ENCODE data around the gene LCN15. TPM values are rescaled to one million over a fixed set of nuclear protein-coding genes. Genes with fewer than 3 reads are reported as not detected.

LCN15 gene
- polyA plus RNA-seq, 1 donor from 2014 or later, result not detected

DNA sequence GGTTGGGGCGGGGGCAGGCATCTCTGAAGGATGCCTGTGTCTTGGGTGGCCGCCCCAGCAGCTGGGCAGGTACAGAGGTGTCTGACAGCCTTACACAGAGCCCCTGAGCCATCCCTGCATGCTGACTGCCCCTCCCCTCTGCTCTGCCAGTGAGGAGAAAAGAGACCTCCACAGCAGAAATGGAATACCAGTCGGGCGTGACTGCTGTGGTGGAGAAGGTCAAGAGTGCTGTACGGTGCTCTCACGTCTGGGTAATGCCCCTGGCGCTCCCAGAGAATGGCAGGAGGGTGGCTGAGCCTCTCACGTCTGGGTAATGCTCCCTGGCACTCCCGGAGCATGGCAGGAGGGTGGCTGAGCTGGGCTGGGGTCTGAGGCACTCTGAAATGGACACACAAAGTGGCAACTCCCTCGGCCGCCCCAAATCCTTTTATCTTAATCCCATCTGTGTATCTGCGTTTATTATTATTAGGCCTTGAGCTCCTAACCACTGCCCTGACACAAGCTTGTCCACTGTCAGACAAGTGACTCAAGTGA lies 41.0 kb upstream of the LCN15 start:
- Histone ChIP-seq H3K9me2 (ENCODE audit: insufficient read depth, low read length) (no peaks in the 10 kb centered on the region), H3K79me2 (replicated peaks; ENCODE audit: insufficient read depth, low read length) (peaks cover 18% of the 10 kb centered on the region), H3K4me3 (ENCODE audit: low read length) (no peak overlapping the region), H3K9me3 (ENCODE audit: low read length) (no peaks in the 10 kb centered on the region), H3K27me3 (ENCODE audit: insufficient read depth, low read depth, low read length) (no peaks in the 10 kb centered on the region), H3K27ac (ENCODE audit: low read length) (no peak overlapping the region), H3K36me3 (ENCODE audit: insufficient read depth, low read length) (no peaks in the 10 kb centered on the region), H4K20me1 (ENCODE audit: insufficient read depth) (no peaks in the 10 kb centered on the region), H3K9ac (ENCODE audit: low read length) (no peak overlapping the region), H2AFZ (ENCODE audit: low read depth, low read length) (no peak overlapping the region), H3F3A (ENCODE audit: insufficient read depth, low read length, poor library complexity, severe bottlenecking) (no peaks in the 10 kb centered on the region), H3K4me2 (ENCODE audit: low read length) (no peak overlapping the region)
- TF ChIP-seq POLR2AphosphoS5 (IDR thresholded peaks at IDR 0.05), result no peak
- TF ChIP-seq TAF1 (IDR thresholded peaks at IDR 0.05; ENCODE audit: low read depth), result no peak
- no peak for TF ChIP-seq EP300 (conservative IDR thresholded peaks at IDR 0.05; ENCODE audit: poor library complexity, severe bottlenecking)

DNA sequence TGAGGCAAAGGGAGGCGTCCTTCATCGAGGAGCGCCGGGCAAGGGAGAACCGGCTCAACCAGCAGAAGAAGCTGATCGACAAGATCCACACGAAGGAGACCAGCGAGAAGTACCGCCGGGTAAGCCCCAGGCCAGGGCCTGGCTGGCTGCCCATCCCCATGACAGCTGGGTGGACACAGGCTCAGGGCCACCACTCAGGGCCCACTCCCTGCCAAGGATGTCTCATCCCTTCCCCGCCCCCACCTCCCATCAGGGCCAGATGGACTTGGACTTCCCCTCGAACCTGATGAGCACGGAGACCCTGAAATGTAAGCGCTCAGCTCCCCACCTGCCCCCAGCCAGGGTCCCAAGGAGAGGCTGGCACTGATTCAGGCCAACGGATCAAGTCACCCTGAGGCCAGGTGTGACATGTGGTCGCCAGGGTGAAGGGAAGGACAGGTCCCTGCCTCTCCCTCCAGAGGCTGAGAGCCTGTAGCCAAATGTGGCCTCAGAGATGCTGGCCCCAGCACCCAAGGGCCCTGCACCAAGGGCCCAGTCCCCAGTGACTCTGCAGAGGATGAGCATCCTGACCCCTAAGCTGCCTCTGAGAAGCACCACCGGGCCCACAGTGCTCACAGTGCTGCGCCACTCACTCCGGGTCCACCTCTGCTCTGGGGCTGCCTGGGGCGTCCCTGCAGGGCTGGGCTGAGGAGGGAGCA lies 40.3 kb upstream of the LCN15 start:
- no peak overlapping the region for H3K4me3 ChIP-seq (ENCODE audit: low read length)
- TF ChIP-seq, protein P1, sequence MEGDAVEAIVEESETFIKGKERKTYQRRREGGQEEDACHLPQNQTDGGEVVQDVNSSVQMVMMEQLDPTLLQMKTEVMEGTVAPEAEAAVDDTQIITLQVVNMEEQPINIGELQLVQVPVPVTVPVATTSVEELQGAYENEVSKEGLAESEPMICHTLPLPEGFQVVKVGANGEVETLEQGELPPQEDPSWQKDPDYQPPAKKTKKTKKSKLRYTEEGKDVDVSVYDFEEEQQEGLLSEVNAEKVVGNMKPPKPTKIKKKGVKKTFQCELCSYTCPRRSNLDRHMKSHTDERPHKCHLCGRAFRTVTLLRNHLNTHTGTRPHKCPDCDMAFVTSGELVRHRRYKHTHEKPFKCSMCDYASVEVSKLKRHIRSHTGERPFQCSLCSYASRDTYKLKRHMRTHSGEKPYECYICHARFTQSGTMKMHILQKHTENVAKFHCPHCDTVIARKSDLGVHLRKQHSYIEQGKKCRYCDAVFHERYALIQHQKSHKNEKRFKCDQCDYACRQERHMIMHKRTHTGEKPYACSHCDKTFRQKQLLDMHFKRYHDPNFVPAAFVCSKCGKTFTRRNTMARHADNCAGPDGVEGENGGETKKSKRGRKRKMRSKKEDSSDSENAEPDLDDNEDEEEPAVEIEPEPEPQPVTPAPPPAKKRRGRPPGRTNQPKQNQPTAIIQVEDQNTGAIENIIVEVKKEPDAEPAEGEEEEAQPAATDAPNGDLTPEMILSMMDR (IDR thresholded peaks at IDR 0.05; ENCODE audit: poor library complexity, severe bottlenecking), result no peak
- TF ChIP-seq SMC3 (conservative IDR thresholded peaks at IDR 0.05; ENCODE audit: poor library complexity), result no peak
- no peak for TF ChIP-seq POLR2AphosphoS5 (IDR thresholded peaks at IDR 0.05)
- no peak for TF ChIP-seq EZH2 (IDR thresholded peaks at IDR 0.05; ENCODE audit: borderline replicate concordance, insufficient read depth, low read length, poor library complexity, severe bottlenecking)
- no peak for TF ChIP-seq TAF1 (IDR thresholded peaks at IDR 0.05; ENCODE audit: low read depth)
- TF ChIP-seq RAD21 (conservative IDR thresholded peaks at IDR 0.05), result no peak
- TF ChIP-seq, protein P2, sequence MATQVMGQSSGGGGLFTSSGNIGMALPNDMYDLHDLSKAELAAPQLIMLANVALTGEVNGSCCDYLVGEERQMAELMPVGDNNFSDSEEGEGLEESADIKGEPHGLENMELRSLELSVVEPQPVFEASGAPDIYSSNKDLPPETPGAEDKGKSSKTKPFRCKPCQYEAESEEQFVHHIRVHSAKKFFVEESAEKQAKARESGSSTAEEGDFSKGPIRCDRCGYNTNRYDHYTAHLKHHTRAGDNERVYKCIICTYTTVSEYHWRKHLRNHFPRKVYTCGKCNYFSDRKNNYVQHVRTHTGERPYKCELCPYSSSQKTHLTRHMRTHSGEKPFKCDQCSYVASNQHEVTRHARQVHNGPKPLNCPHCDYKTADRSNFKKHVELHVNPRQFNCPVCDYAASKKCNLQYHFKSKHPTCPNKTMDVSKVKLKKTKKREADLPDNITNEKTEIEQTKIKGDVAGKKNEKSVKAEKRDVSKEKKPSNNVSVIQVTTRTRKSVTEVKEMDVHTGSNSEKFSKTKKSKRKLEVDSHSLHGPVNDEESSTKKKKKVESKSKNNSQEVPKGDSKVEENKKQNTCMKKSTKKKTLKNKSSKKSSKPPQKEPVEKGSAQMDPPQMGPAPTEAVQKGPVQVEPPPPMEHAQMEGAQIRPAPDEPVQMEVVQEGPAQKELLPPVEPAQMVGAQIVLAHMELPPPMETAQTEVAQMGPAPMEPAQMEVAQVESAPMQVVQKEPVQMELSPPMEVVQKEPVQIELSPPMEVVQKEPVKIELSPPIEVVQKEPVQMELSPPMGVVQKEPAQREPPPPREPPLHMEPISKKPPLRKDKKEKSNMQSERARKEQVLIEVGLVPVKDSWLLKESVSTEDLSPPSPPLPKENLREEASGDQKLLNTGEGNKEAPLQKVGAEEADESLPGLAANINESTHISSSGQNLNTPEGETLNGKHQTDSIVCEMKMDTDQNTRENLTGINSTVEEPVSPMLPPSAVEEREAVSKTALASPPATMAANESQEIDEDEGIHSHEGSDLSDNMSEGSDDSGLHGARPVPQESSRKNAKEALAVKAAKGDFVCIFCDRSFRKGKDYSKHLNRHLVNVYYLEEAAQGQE (IDR thresholded peaks at IDR 0.05; ENCODE audit: borderline replicate concordance), result no peak
- TF ChIP-seq EP300 (conservative IDR thresholded peaks at IDR 0.05; ENCODE audit: poor library complexity, severe bottlenecking), result no peak
- TF ChIP-seq MXI1 (conservative IDR thresholded peaks at IDR 0.05; ENCODE audit: poor library complexity, severe bottlenecking), result no peak
- no peaks in the 10 kb centered on the region for H3K27me3 ChIP-seq (ENCODE audit: insufficient read depth, low read depth, low read length)
- no peak overlapping the region for H3K27ac ChIP-seq (ENCODE audit: low read length)
- H3K9me2 ChIP-seq (ENCODE audit: insufficient read depth, low read length), result no peaks in the 10 kb centered on the region
- H3K4me2 ChIP-seq (ENCODE audit: low read length), result no peak overlapping the region
- no peaks in the 10 kb centered on the region for H3K9me3 ChIP-seq (ENCODE audit: low read length)
- no peaks in the 10 kb centered on the region for H3F3A ChIP-seq (ENCODE audit: insufficient read depth, low read length, poor library complexity, severe bottlenecking)
- no peaks in the 10 kb centered on the region for H3K36me3 ChIP-seq (ENCODE audit: insufficient read depth, low read length)
- no peak overlapping the region for H3K9ac ChIP-seq (ENCODE audit: low read length)
- no peaks in the 10 kb centered on the region for H4K20me1 ChIP-seq (ENCODE audit: insufficient read depth)
- peaks cover 12% of the 10 kb centered on the region for H3K79me2 ChIP-seq (replicated peaks; ENCODE audit: insufficient read depth, low read length)
- H2AFZ ChIP-seq (ENCODE audit: low read depth, low read length), result no peak overlapping the region
